ENCODE results near the gene UBC. TPM values are rescaled to one million over a fixed set of nuclear protein-coding genes. Genes with fewer than 3 reads are reported as not detected.
"Not testable (repeated sequence)": the region's sequence is repeated elsewhere in the genome, so short reads cannot be mapped to it uniquely, and the experiment has no call there.

The UBC gene
- total and polyA plus RNA-seq, 2 donors (not counting 1 experiment from before 2014, with no cell fraction given) = 2,019 to 2,362 TPM

DNA sequence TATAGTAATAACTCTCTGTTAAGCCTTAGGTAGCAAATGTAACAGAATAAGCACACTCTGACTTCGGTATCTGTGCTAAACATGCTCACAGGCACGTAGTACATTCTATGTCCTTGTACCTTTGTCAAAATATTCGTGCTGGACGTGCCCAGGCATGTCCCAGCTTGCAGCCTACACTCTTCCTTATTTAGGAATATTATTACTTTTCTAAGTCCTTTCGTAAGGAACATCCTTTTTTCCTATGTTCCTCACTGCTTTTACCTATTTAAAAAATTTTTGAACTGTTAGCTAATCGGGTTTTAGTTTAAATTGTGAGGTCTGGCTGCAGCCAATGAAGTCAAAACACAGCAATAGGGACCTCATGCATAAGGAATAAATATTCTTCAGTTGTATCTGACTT is 24.1 kb upstream of the UBC start:
- no peaks in the 10 kb centered on the region for H3K27me3 ChIP-seq (ENCODE audit: control insufficient read depth, insufficient read depth, low read length)
- H3K79me2 ChIP-seq (ENCODE audit: control insufficient read depth, insufficient read depth, low read length) = no peaks in the 10 kb centered on the region
- peaks cover 9% of the 10 kb centered on the region for H3K4me1 ChIP-seq (ENCODE audit: control insufficient read depth, extremely low read depth, insufficient read depth, low read length)
- peak overlapping the region; percentile 46 to 60 (median 54) for H3K4me3 ChIP-seq (replicated peaks in 1 of 4; ENCODE audit: control extremely low read depth in 1 of 4, insufficient read depth in 1 of 4, low read depth in 3 of 4, low read length in 4 of 4)
- H2AFZ ChIP-seq (ENCODE audit: low read length) = no peak overlapping the region
- H3K36me3 ChIP-seq (ENCODE audit: control insufficient read depth, insufficient read depth, low read length) = peaks cover 2% of the 10 kb centered on the region
- peak overlapping the region; percentile 48 for H3K9ac ChIP-seq (ENCODE audit: insufficient read depth, low read length)
- peak overlapping the region; percentile 88 for H3K4me2 ChIP-seq (ENCODE audit: extremely low read depth, insufficient read depth, low read length)
- TF ChIP-seq EZH2 (IDR thresholded peaks at IDR 0.05; ENCODE audit: low read length, missing control alignments) = no peak
- TF ChIP-seq, protein P1, sequence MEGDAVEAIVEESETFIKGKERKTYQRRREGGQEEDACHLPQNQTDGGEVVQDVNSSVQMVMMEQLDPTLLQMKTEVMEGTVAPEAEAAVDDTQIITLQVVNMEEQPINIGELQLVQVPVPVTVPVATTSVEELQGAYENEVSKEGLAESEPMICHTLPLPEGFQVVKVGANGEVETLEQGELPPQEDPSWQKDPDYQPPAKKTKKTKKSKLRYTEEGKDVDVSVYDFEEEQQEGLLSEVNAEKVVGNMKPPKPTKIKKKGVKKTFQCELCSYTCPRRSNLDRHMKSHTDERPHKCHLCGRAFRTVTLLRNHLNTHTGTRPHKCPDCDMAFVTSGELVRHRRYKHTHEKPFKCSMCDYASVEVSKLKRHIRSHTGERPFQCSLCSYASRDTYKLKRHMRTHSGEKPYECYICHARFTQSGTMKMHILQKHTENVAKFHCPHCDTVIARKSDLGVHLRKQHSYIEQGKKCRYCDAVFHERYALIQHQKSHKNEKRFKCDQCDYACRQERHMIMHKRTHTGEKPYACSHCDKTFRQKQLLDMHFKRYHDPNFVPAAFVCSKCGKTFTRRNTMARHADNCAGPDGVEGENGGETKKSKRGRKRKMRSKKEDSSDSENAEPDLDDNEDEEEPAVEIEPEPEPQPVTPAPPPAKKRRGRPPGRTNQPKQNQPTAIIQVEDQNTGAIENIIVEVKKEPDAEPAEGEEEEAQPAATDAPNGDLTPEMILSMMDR (conservative IDR thresholded peaks at IDR 0.05 in 1 of 2, IDR thresholded peaks at IDR 0.05 in 1 of 2; ENCODE audit: low read depth in 1 of 2, low read length in 2 of 2) = no peak
- H3K27ac ChIP-seq (ENCODE audit: insufficient read depth, low read length) = peak overlapping the region; percentile 83
- H4K20me1 ChIP-seq (ENCODE audit: control insufficient read depth, extremely low read depth, insufficient read depth, low read length) = no peaks in the 10 kb centered on the region
- no peaks in the 10 kb centered on the region for H3K9me3 ChIP-seq (ENCODE audit: control insufficient read depth, insufficient read depth, low read depth, low read length)
- peak; percentile 54 to 71 for DNase-seq (ENCODE audit: low read depth in 2 of 2)

DNA sequence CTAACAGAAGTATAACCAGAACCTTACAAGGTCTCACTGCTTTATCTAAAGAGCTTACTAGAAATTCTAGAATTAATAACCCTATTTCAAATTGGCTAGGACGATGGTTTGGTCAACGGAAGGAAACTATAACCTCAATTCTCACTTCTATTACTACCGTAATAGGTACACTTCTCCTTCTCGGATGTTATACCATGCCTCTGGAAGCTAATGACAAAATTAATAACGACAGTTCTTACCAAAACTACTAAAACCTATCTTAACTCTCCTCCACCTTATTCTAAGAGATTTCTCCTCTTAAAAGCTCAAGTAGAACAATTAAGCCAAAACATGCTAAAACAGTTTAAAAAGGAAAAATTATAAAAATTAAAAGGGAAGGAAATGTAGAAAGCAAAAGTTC is 23.7 kb upstream of the UBC start:
- no peaks in the 10 kb centered on the region for H3K27me3 ChIP-seq (ENCODE audit: control insufficient read depth, insufficient read depth, low read length)
- H4K20me1 ChIP-seq (ENCODE audit: control insufficient read depth, extremely low read depth, insufficient read depth, low read length) = no peaks in the 10 kb centered on the region
- H3K36me3 ChIP-seq (ENCODE audit: control insufficient read depth, insufficient read depth, low read length) = no peaks in the 10 kb centered on the region
- H2AFZ ChIP-seq (ENCODE audit: low read length) = no peak overlapping the region
- no peak overlapping the region for H3K9ac ChIP-seq (ENCODE audit: insufficient read depth, low read length)
- no peaks in the 10 kb centered on the region for H3K9me3 ChIP-seq (ENCODE audit: control insufficient read depth, insufficient read depth, low read depth, low read length)
- DNase-seq (ENCODE audit: low read depth in 2 of 2) = no peak
- H3K4me1 ChIP-seq (ENCODE audit: control insufficient read depth, extremely low read depth, insufficient read depth, low read length) = peaks cover 9% of the 10 kb centered on the region
- H3K27ac ChIP-seq (ENCODE audit: insufficient read depth, low read length) = peak overlapping the region; percentile 83
- H3K4me3 ChIP-seq (replicated peaks in 1 of 4; ENCODE audit: control extremely low read depth in 1 of 4, insufficient read depth in 1 of 4, low read depth in 3 of 4, low read length in 4 of 4) = peak overlapping the region in 1 of 4 experiments; percentile 60
- no peak overlapping the region for H3K4me2 ChIP-seq (ENCODE audit: extremely low read depth, insufficient read depth, low read length)
- H3K79me2 ChIP-seq (ENCODE audit: control insufficient read depth, insufficient read depth, low read length) = no peaks in the 10 kb centered on the region
- TF ChIP-seq, protein P1 (conservative IDR thresholded peaks at IDR 0.05 in 1 of 2, IDR thresholded peaks at IDR 0.05 in 1 of 2; ENCODE audit: low read depth in 1 of 2, low read length in 2 of 2) = no peak
- TF ChIP-seq EZH2 (IDR thresholded peaks at IDR 0.05; ENCODE audit: low read length, missing control alignments) = no peak

- H3K4me2 ChIP-seq (ENCODE audit: extremely low read depth, insufficient read depth, low read length); H3K4me3 ChIP-seq (replicated peaks in 1 of 4; ENCODE audit: control extremely low read depth in 1 of 4, insufficient read depth in 1 of 4, low read depth in 3 of 4, low read length in 4 of 4); H2AFZ ChIP-seq (ENCODE audit: low read length); H3K4me1 ChIP-seq (ENCODE audit: control insufficient read depth, extremely low read depth, insufficient read depth, low read length); H3K27ac ChIP-seq (ENCODE audit: insufficient read depth, low read length); H3K9ac ChIP-seq (ENCODE audit: insufficient read depth, low read length); DNase-seq (ENCODE audit: low read depth in 2 of 2); H3K27me3 ChIP-seq (ENCODE audit: control insufficient read depth, insufficient read depth, low read length); H3K79me2 ChIP-seq (ENCODE audit: control insufficient read depth, insufficient read depth, low read length); H4K20me1 ChIP-seq (ENCODE audit: control insufficient read depth, extremely low read depth, insufficient read depth, low read length); H3K9me3 ChIP-seq (ENCODE audit: control insufficient read depth, insufficient read depth, low read depth, low read length); H3K36me3 ChIP-seq (ENCODE audit: control insufficient read depth, insufficient read depth, low read length): not testable (repeated sequence)
Observed at GRCh38 chr12:124931528-124931927, 17.1 kb upstream of the UBC start.
